SK-N-SH (cell line): ENCODE measurements around the gene PHF1. TPM values are rescaled to one million over a fixed set of nuclear protein-coding genes. Genes with fewer than 3 reads are reported as not detected.
A peak's percentile ranks its signal among the peaks of the same experiment; 100 is the strongest.

Source experiments
- CTCF ChIA-PET: fragments of 300-600, 350-600 bp; formaldehyde crosslinking; extraction: SDS; loops from one replicate; lab custom pipeline; 2021; lab: Yijun Ruan, JAX
- POLR2A ChIA-PET: fragments of 350-600 bp; sonication (Branson Sonifier 250); formaldehyde crosslinking; extraction: SDS; loops from one replicate; lab custom pipeline; 2020; ENCODE audit warnings: antibody characterized with exemption, inconsistent platforms; lab: Yijun Ruan, JAX
- DNase-seq: peaks from one replicate; pipeline ENCODE4 v3.0.0; 2012
- H2AFZ ChIP-seq: fragments of 200-600 bp; sonication (generic); 2 replicates; pipeline ENCODE4 v1.8.1; 2016; ENCODE audit warnings: antibody characterized with exemption, mild to moderate bottlenecking, low read depth
- H3F3A ChIP-seq: fragments of 200-600 bp; sonication (generic); replicated peaks from 2 replicates; pipeline ENCODE3; 2016; ENCODE audit warnings: antibody characterized with exemption, mild to moderate bottlenecking; ENCODE audit not compliant: insufficient read depth
- H3K27ac ChIP-seq, 2 experiments: fragments of 200-500 bp in 1 of 2; fragments of 200-600 bp in 1 of 2; sonication (Bioruptor generic) in 1 of 2; sonication (generic), shearing (Covaris generic) in 1 of 2; 2 replicates each; pipeline versions ENCODE4 v1.5.1 to v1.6.1; 2014 to 2016; ENCODE audit warnings: low read depth in 2 of 2, inconsistent platforms in 1 of 2, low read length in 1 of 2, mild to moderate bottlenecking in 1 of 2, mixed read lengths in 1 of 2
- H3K27me3 ChIP-seq: fragments of 200-600 bp; sonication (generic), shearing (Covaris generic); 2 replicates; pipeline ENCODE4 v1.6.1; 2016; ENCODE audit warnings: mixed run types; ENCODE audit not compliant: insufficient read depth
- H3K36me3 ChIP-seq, 2 experiments: fragments of 200-500 bp in 1 of 2; fragments of 200-600 bp in 1 of 2; sonication (Bioruptor generic) in 1 of 2; sonication (generic) in 1 of 2; replicated peaks in 1 of 2; 2 replicates each; pipeline versions ENCODE3 to v1.5.1; 2014 to 2016; ENCODE audit warnings: low read length in 1 of 2, mild to moderate bottlenecking in 1 of 2; ENCODE audit not compliant: insufficient read depth in 2 of 2, control insufficient read depth in 1 of 2
- H3K4me1 ChIP-seq, 2 experiments: fragments of 200-500 bp in 1 of 2; fragments of 200-600 bp in 1 of 2; sonication (Bioruptor generic) in 1 of 2; sonication (generic), shearing (Covaris generic) in 1 of 2; 2 replicates each; pipeline versions ENCODE4 v1.5.1 to v1.6.1; 2014 to 2016; ENCODE audit warnings: low read depth in 1 of 2, low read length in 1 of 2, mixed run types in 1 of 2; ENCODE audit not compliant: insufficient read depth in 2 of 2, control insufficient read depth in 1 of 2
- H3K4me2 ChIP-seq: fragments of 200-600 bp; sonication (generic), shearing (Covaris generic); 2 replicates; pipeline ENCODE4 v1.6.1; 2017; ENCODE audit warnings: mixed run types
- H3K4me3 ChIP-seq, 2 experiments: fragments of 200-500 bp in 1 of 2; fragments of 200-600 bp in 1 of 2; sonication (Bioruptor generic) in 1 of 2; sonication (generic), shearing (Covaris generic) in 1 of 2; 2 replicates each; pipeline versions ENCODE4 v1.5.1 to v1.8.1; 2014 to 2016; ENCODE audit warnings: low read depth in 2 of 2, inconsistent platforms in 1 of 2, low read length in 1 of 2, mild to moderate bottlenecking in 1 of 2, mixed read lengths in 1 of 2, moderate library complexity in 1 of 2
- H3K79me2 ChIP-seq: fragments of 200-600 bp; sonication (generic); 2 replicates; pipeline ENCODE4 v1.8.1; 2017; ENCODE audit warnings: mild to moderate bottlenecking; ENCODE audit not compliant: insufficient read depth
- H3K9ac ChIP-seq: fragments of 200-600 bp; sonication (generic); 2 replicates; pipeline ENCODE4 v1.6.1; 2017; ENCODE audit warnings: mixed run types
- H3K9me2 ChIP-seq: fragments of 200-600 bp; sonication (generic); 2 replicates; pipeline ENCODE4 v1.6.1; 2017; ENCODE audit warnings: mixed run types
- H3K9me3 ChIP-seq: fragments of 200-600 bp; sonication (generic); 2 replicates; pipeline ENCODE4 v1.6.1; 2017; ENCODE audit warnings: mixed run types, mild to moderate bottlenecking, moderate library complexity
- H4K20me1 ChIP-seq: fragments of 200-600 bp; sonication (generic); 2 replicates; pipeline ENCODE4 v1.6.1; 2017; ENCODE audit warnings: mild to moderate bottlenecking, mixed run types; ENCODE audit not compliant: insufficient read depth
- CHD2 ChIP-seq: fragments of 150-350 bp; IDR thresholded peaks from 2 replicates; pipeline ENCODE4 v1.6.1; 2018; ENCODE audit warnings: low read length; ENCODE audit not compliant: partially characterized antibody
- EP300 ChIP-seq, 2 experiments: IDR thresholded peaks; 2 replicates each; pipeline versions ENCODE4 v1.4.0 to v1.6.1; 2012; ENCODE audit warnings: borderline replicate concordance in 1 of 2, low read depth in 1 of 2, low read length in 1 of 2
- POLR2AphosphoS5 ChIP-seq: IDR thresholded peaks from 2 replicates; pipeline ENCODE4 v1.6.1; 2012; ENCODE audit warnings: low read depth, low read length
- REST ChIP-seq: IDR thresholded peaks from 2 replicates; pipeline ENCODE4 v1.6.1; 2012; ENCODE audit warnings: mild to moderate bottlenecking, low read depth, low read length, moderate library complexity
- RFX5 ChIP-seq: IDR thresholded peaks from 2 replicates; pipeline ENCODE4 v1.6.1; 2012; ENCODE audit warnings: mild to moderate bottlenecking, improper control_type of control experiment, low read length
- TEAD4 ChIP-seq: IDR thresholded peaks from 2 replicates; pipeline ENCODE4 v1.4.0; 2012; ENCODE audit warnings: mild to moderate bottlenecking, borderline replicate concordance; ENCODE audit not compliant: insufficient read depth
- WGBS: methylation state at CpG from one replicate; pipeline ENCODE4 v1.1.6; 2017; ENCODE audit warnings: low lambda C conversion rate; 5-methylcytosine and 5-hydroxymethylcytosine counted together
- polyA plus RNA-seq, 3 experiments: library from polyadenylated mRNA; depleted of rRNA; stranded (reverse); fragments of >200 nt; gene quantifications; 2 replicates each; pipeline ENCODE4 v1.2.3, GENCODE V29; 2012
- TF ChIP-seq, protein P1 (sequence below): fragments of 150-350 bp; IDR thresholded peaks from 2 replicates; pipeline ENCODE4 v1.6.1; 2017; ENCODE audit warnings: antibody characterized with exemption, low read length, low read depth, borderline replicate concordance
- TF ChIP-seq, protein P2 (sequence below): IDR thresholded peaks from 2 replicates; pipeline ENCODE4 v1.4.0; 2012; ENCODE audit warnings: low read depth

PHF1 gene
- polyA plus RNA-seq, 1 of the 3 experiments (the other 2 are of a cell fraction): 48.7 TPM

DNA sequence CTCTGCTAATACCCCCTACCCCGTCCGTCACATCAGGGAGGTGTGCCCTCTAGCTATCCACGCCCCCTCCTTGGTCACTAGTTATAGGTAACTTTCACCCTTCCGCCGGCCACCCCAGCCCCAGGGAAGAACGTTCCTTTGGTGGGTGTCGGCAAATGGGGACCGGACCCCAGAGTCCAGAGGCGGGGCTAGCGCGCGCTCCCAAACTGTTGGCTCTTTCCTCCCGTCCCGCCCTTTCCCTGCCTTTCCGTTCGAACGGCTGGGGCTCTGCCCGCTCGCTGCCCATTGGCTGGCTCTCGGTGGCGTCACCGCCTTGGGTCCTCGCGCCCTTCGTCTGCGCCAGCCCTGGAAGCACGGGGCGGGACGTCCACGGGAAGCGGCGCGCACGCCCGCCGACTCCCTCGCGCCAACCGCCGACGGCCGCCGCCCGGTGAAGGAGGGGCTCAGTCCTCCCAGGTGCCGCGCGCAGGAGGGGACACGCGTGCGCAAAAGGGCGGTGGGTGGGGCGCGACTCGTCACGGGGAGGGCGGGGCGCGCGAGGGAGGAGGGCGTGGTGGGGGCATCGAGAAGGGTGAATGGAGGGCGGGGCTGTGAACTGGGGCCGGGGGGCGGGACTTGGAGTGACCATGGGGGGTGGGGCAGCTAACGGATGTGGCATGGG is 634 bp upstream of the PHF1 start (continued):
- TF ChIP-seq, protein P1, sequence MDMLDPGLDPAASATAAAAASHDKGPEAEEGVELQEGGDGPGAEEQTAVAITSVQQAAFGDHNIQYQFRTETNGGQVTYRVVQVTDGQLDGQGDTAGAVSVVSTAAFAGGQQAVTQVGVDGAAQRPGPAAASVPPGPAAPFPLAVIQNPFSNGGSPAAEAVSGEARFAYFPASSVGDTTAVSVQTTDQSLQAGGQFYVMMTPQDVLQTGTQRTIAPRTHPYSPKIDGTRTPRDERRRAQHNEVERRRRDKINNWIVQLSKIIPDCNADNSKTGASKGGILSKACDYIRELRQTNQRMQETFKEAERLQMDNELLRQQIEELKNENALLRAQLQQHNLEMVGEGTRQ: no peak
- TF ChIP-seq RFX5: peak; percentile 72; the same call in 1 of the 2 replicates

- ChIA-PET POLR2A (no interaction called here), CTCF (interaction anchor here (1.0 to 3.1 kb wide), 3 partner anchors 14 to 21 kb away, joined by 3 to 10 read pairs (median 4); no protein-coding TSS in a partner anchor)
- Histone ChIP-seq H3K9me2 (no peaks in the 10 kb centered on the region), H3K27ac (peak overlapping the region; percentile 67 to 95; a peak in 2 of 4 replicates), H3F3A (peaks cover 46% of the 10 kb centered on the region), H3K79me2 (peaks cover 54% of the 10 kb centered on the region), H4K20me1 (0 out of 2 replicates have a peak, but pooled peaks cover 5% of the 10 kb centered on the region), H3K4me3 (peak overlapping the region; percentile 76), H3K4me1 (peaks cover 8 to 30% of the 10 kb centered on the region in 2 experiments), H2AFZ (no peak overlapping the region), H3K9ac (peak overlapping the region; percentile 90), H3K4me2 (peak overlapping the region; percentile 84), H3K36me3 (peaks cover 18 to 47% of the 10 kb centered on the region in 2 experiments), H3K9me3 (no peaks in the 10 kb centered on the region), H3K27me3 (no peaks in the 10 kb centered on the region)
- TF ChIP-seq, protein P2, sequence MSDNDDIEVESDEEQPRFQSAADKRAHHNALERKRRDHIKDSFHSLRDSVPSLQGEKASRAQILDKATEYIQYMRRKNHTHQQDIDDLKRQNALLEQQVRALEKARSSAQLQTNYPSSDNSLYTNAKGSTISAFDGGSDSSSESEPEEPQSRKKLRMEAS: no peak
- TF ChIP-seq TEAD4 (no peak), EP300 (IDR thresholded peaks at IDR 0.05; ENCODE audit: borderline replicate concordance in 1 of 2, low read depth in 1 of 2, low read length in 1 of 2) (no peak), REST (no peak), CHD2 (no peak), POLR2AphosphoS5 (no peak)
- DNase-seq: no peak
- 81% methylated on average over 6 of the region's 6 CpGs for WGBS
Observed at GRCh38 chr6:33411632-33412005, 805 bp downstream of the PHF1 start.
